GM12878 (cell line): ENCODE data around the gene TNFRSF6B. TPM values are rescaled to one million over a fixed set of nuclear protein-coding genes. Genes with fewer than 3 reads are reported as not detected.

Source experiments
- ATAC-seq: fragments of 200-7000 bp; cut with Tn5 transposase; 3 replicates; pipeline ENCODE4 v1.9.1; 2020; ENCODE audit warnings: mild to moderate bottlenecking, moderate library complexity
- BruUV-seq: library from RNA; stranded (reverse); fragments of 400-500 nt; replicated peaks from 2 replicates; lab custom pipeline; 2021; lab: Mats Ljungman, UMichigan
- CTCF ChIA-PET: fragments of 300-600 bp; sonication (Branson Sonifier 250); formaldehyde crosslinking; extraction: SDS; loops from one replicate; lab custom pipeline; 2021; ENCODE audit warnings: inconsistent platforms; lab: Yijun Ruan, JAX
- POLR2A ChIA-PET: fragments of 350-600 bp; formaldehyde crosslinking; extraction: SDS; loops from one replicate; lab custom pipeline; 2021; ENCODE audit warnings: inconsistent platforms; lab: Charles Lee
- RAD21 ChIA-PET: fragments of 300-600 bp; sonication (Branson Sonifier 250); formaldehyde crosslinking; loops from one replicate; lab custom pipeline; 2023; ENCODE audit warnings: antibody characterized with exemption; ENCODE audit not compliant: unreplicated experiment; lab: Charles Lee
- SMC1A ChIA-PET: fragments of 300-600 bp; sonication (Branson Sonifier 250); formaldehyde crosslinking; loops from one replicate; lab custom pipeline; 2023; ENCODE audit not compliant: unreplicated experiment, uncharacterized antibody; lab: Charles Lee
- DNase-seq: peaks from one replicate; pipeline ENCODE4 v3.0.0-alpha.2; 2011; ENCODE audit warnings: low read depth, low spot score
- FAIRE-seq: peaks from 3 replicates; lab custom pipeline; 2011; peaks lifted over from hg19 to GRCh38; lab: Jason Lieb, UNC
- H2AFZ ChIP-seq: 2 replicates; pipeline ENCODE4 v1.6.0; 2011; ENCODE audit warnings: low read depth, low read length, control low read depth; ENCODE audit not compliant: control insufficient read depth
- H3K27ac ChIP-seq: 2 replicates; pipeline ENCODE4 v1.5.1; 2011; ENCODE audit warnings: control low read depth; ENCODE audit not compliant: control insufficient read depth, insufficient read depth
- H3K27me3 ChIP-seq, 2 experiments: replicated peaks in 1 of 2; 2 replicates each; pipeline versions ENCODE4 v1.6.0 to v1.6.1; 2011; ENCODE audit warnings: low read length in 1 of 2; ENCODE audit not compliant: control insufficient read depth in 2 of 2, insufficient read depth in 2 of 2
- H3K36me3 ChIP-seq, 2 experiments: 2 replicates each; pipeline ENCODE4 v1.5.1; 2011; ENCODE audit warnings: low read length in 1 of 2; ENCODE audit not compliant: control insufficient read depth in 2 of 2, insufficient read depth in 2 of 2
- H3K4me1 ChIP-seq: 2 replicates; pipeline ENCODE4 v1.6.1; 2011; ENCODE audit warnings: mild to moderate bottlenecking, low read length, moderate library complexity, mixed read lengths; ENCODE audit not compliant: control insufficient read depth, insufficient read depth
- H3K4me2 ChIP-seq: 2 replicates; pipeline ENCODE4 v1.6.0; 2011; ENCODE audit warnings: control low read depth; ENCODE audit not compliant: control insufficient read depth, insufficient read depth
- H3K4me3 ChIP-seq: fragments of 200-600 bp; sonication (generic); 2 replicates; pipeline ENCODE4 v1.5.1; 2016
- H3K79me2 ChIP-seq: 2 replicates; pipeline ENCODE4 v1.6.0; 2011; ENCODE audit warnings: low read length; ENCODE audit not compliant: control insufficient read depth, insufficient read depth
- H3K9ac ChIP-seq: 2 replicates; pipeline ENCODE4 v1.8.0; 2011; ENCODE audit warnings: low read length, control low read depth, mixed read lengths; ENCODE audit not compliant: control insufficient read depth, insufficient read depth
- H3K9me3 ChIP-seq: replicated peaks from 3 replicates; pipeline ENCODE4 v1.5.1; 2011; ENCODE audit warnings: mild to moderate bottlenecking, low read length; ENCODE audit not compliant: control insufficient read depth, insufficient read depth
- H4K20me1 ChIP-seq: 2 replicates; pipeline ENCODE4 v1.6.0; 2011; ENCODE audit not compliant: control insufficient read depth, insufficient read depth
- BCL3 ChIP-seq: IDR thresholded peaks from 2 replicates; pipeline ENCODE4 v1.6.1; 2011; ENCODE audit warnings: borderline replicate concordance, low read depth, mild to moderate bottlenecking, moderate library complexity, low read length; ENCODE audit not compliant: insufficient read depth, poor library complexity, severe bottlenecking
- EZH2 ChIP-seq: IDR thresholded peaks from 2 replicates; pipeline ENCODE4 v1.6.1; 2012; ENCODE audit warnings: low read depth, mild to moderate bottlenecking, control low read depth, inconsistent platforms, low read length, borderline replicate concordance; ENCODE audit not compliant: control insufficient read depth
- GABPA ChIP-seq: IDR thresholded peaks from 2 replicates; pipeline ENCODE4 v1.6.1; 2014; ENCODE audit warnings: antibody characterized with exemption, low read depth, mild to moderate bottlenecking, inconsistent platforms
- HDAC2 ChIP-seq: fragments of 200-600 bp; sonication (generic); IDR thresholded peaks from 2 replicates; pipeline ENCODE4 v1.6.1; 2017
- NKRF ChIP-seq: fragments of 450-650 bp; conservative IDR thresholded peaks from 2 replicates; pipeline ENCODE4 v1.6.1; 2017; ENCODE audit warnings: mild to moderate bottlenecking, moderate library complexity
- POLR2A ChIP-seq: IDR thresholded peaks from 2 replicates; pipeline ENCODE4 v1.6.1; 2011; ENCODE audit warnings: low read depth, mild to moderate bottlenecking, low read length
- RBBP5 ChIP-seq: fragments of 200-600 bp; sonication (generic); conservative IDR thresholded peaks from 2 replicates; pipeline ENCODE4 v1.6.1; 2016
- RCOR1 ChIP-seq: conservative IDR thresholded peaks from 2 replicates; pipeline ENCODE4 v1.6.1; 2012; ENCODE audit warnings: low read depth, low read length, improper control_type of control experiment
- RELB ChIP-seq: fragments of 450-650 bp; IDR thresholded peaks from 2 replicates; pipeline ENCODE4 v1.6.1; 2017; ENCODE audit warnings: low read depth, mild to moderate bottlenecking, moderate library complexity
- SIX5 ChIP-seq: IDR thresholded peaks from 2 replicates; pipeline ENCODE4 v1.6.1; 2011; ENCODE audit warnings: mild to moderate bottlenecking, low read depth, low read length, moderate library complexity; ENCODE audit not compliant: severe bottlenecking
- SMAD1 ChIP-seq: fragments of 450-650 bp; IDR thresholded peaks from 2 replicates; pipeline ENCODE4 v1.6.1; 2018; ENCODE audit warnings: mild to moderate bottlenecking, low read depth; ENCODE audit not compliant: partially characterized antibody
- SMAD5 ChIP-seq: IDR thresholded peaks from 2 replicates; pipeline ENCODE4 v1.6.1; 2016; ENCODE audit warnings: antibody characterized with exemption, low read depth
- SREBF2 ChIP-seq: IDR thresholded peaks from 2 replicates; pipeline ENCODE4 v1.6.1; 2012; ENCODE audit warnings: mild to moderate bottlenecking, low read length
- SRF ChIP-seq, 2 experiments: IDR thresholded peaks; 2 replicates each; pipeline ENCODE4 v1.6.1; 2011; ENCODE audit warnings: low read depth in 2 of 2, low read length in 2 of 2, mild to moderate bottlenecking in 1 of 2, moderate library complexity in 1 of 2
- STAT1 ChIP-seq: fragments of 450-650 bp; conservative IDR thresholded peaks from 2 replicates; pipeline ENCODE4 v1.6.1; 2014; ENCODE audit warnings: antibody characterized with exemption, mild to moderate bottlenecking
- SUZ12 ChIP-seq: fragments of 200-600 bp; sonication (generic); IDR thresholded peaks from one replicate; pipeline ENCODE4 v1.6.1; 2018; ENCODE audit warnings: antibody characterized with exemption, mild to moderate bottlenecking; ENCODE audit not compliant: unreplicated experiment
- TCF3 ChIP-seq: IDR thresholded peaks from 2 replicates; pipeline ENCODE4 v1.6.1; 2012; ENCODE audit warnings: low read depth, mild to moderate bottlenecking, low read length, borderline replicate concordance; ENCODE audit not compliant: insufficient read depth
- ZNF384 ChIP-seq: IDR thresholded peaks from 2 replicates; pipeline ENCODE4 v1.6.1; 2012; ENCODE audit warnings: low read depth, mild to moderate bottlenecking, low read length, improper control_type of control experiment, borderline replicate concordance
- WGBS: methylation state at CpG from one replicate; pipeline ENCODE4 v1.1.6; 2016; ENCODE audit warnings: low lambda C conversion rate; ENCODE audit not compliant: insufficient replicate concordance, insufficient coverage; ENCODE audit errors: missing lambda C conversion rate; 5-methylcytosine and 5-hydroxymethylcytosine counted together
- in situ Hi-C: fragments of 300-500 bp; cut with MboI; formaldehyde crosslinking; loops from 9 replicates; pipeline ENCODE4 v1.14.3; 2018; ENCODE audit warnings: mixed read lengths
- intact Hi-C: fragments of 100-400 bp; cut with micrococcal nuclease; formaldehyde crosslinking; loops from one replicate; pipeline ENCODE4 v1.14.2; 2022; ENCODE audit not compliant: unreplicated experiment
- polyA plus RNA-seq, 11 experiments: library from polyadenylated mRNA; depleted of rRNA in 4 of 11; unstranded in 6 of 11; stranded (reverse) in 5 of 11; fragments of >200 nt; fragmentation: Nextera tagmentation in 4 of 11; fragmentation: Illumina TruSeq in 1 of 11; extraction: Ambion mirVana in 4 of 11; extraction: Trizol in 1 of 11; gene quantifications; 1 replicate in 1 of 11; 2 replicates in 10 of 11; pipeline versions ENCODE4 v1.2.1 to v1.2.3, GENCODE V29; 2011 to 2016; ENCODE audit warnings: inconsistent platforms in 2 of 11, missing spikeins in 2 of 11, low read depth in 1 of 11
- total RNA-seq, 4 experiments: library from RNA; depleted of rRNA in 3 of 4; stranded (reverse); fragments of >200 nt in 3 of 4; fragmentation: Illumina TruSeq in 1 of 4; extraction: Trizol in 1 of 4; gene quantifications; 2 replicates each; pipeline versions ENCODE4 v1.2.1 to v1.2.3, GENCODE V29; 2013 to 2021

Gene TNFRSF6B
- total and polyA plus RNA-seq, 10 of the 15 experiments (the other 5 are each of a cell fraction or from before 2014, with no cell fraction given) = 0.67 to 2.2 (median 1.8) TPM; not detected in 7

- TF ChIP-seq RELB = no peak
- no peak for TF ChIP-seq ZNF384
- TF ChIP-seq SRF (IDR thresholded peaks at IDR 0.05; ENCODE audit: low read depth in 2 of 2, low read length in 2 of 2) = no peak
- TF ChIP-seq TCF3 = no peak
Measured at GRCh38 chr20:63658749-63659187, 37.7 kb upstream of the TNFRSF6B start (continued).

- H3K9me3 ChIP-seq = no peaks in the 10 kb centered on the region
- ChIA-PET POLR2A (no interaction called here), RAD21 (no interaction called here), CTCF (interaction anchor here (2.2 kb wide), 1 partner anchor 18 kb away, joined by 10 read pairs; no protein-coding TSS in a partner anchor), SMC1A (no interaction called here)
- H3K36me3 ChIP-seq = peaks cover 0 to 8% of the 10 kb centered on the region in 2 experiments; a peak in 2 of 4 replicates
- BruUV-seq = no TSS peak
- peak overlapping the region; percentile 93 for H3K4me3 ChIP-seq
- 85% methylated on average over 13 of the region's 13 CpGs for WGBS
- H3K79me2 ChIP-seq = peaks cover 10% of the 10 kb centered on the region
- DNase-seq = no peak
- H2AFZ ChIP-seq = no peak overlapping the region
- H3K9ac ChIP-seq = peak overlapping the region; percentile 78
- ATAC-seq = no peak
- intact Hi-C loops (no loop called here), in situ Hi-C loops (no loop called here)
- no peak for FAIRE-seq
- H4K20me1 ChIP-seq = no peaks in the 10 kb centered on the region
- H3K27me3 ChIP-seq = 0 out of 4 replicates have a peak, but pooled peaks cover 0 to 4% of the 10 kb centered on the region in 2 experiments
- TF ChIP-seq NKRF = no peak
- no peak for TF ChIP-seq EZH2
- no peak for TF ChIP-seq BCL3
- TF ChIP-seq RCOR1 = no peak
- no peak for TF ChIP-seq SMAD1
- no peak for TF ChIP-seq SUZ12
- TF ChIP-seq SMAD5 = no peak
- no peak for TF ChIP-seq SREBF2
- no peak for TF ChIP-seq RBBP5
- TF ChIP-seq STAT1 = no peak
- TF ChIP-seq POLR2A = no peak
- TF ChIP-seq SIX5 = no peak
- TF ChIP-seq GABPA = no peak
- no peak for TF ChIP-seq HDAC2
- H3K4me2 ChIP-seq = peak overlapping the region; percentile 46
- H3K27ac ChIP-seq = no peak overlapping the region
- peaks cover 8% of the 10 kb centered on the region for H3K4me1 ChIP-seq
Measured at GRCh38 chr20:63659370-63659769, 37.1 kb upstream of the TNFRSF6B start.
